GM12864 (cell line): Measurements from ENCODE around the gene MTHFSD.

Experiments used
- DNase-seq: peaks from one replicate; pipeline ENCODE4 v3.0.0-alpha.2; 2011; ENCODE audit warnings: low read depth
- H3K4me3 ChIP-seq: 2 replicates; pipeline ENCODE4 v1.5.1; 2011; ENCODE audit warnings: mild to moderate bottlenecking, low read depth, low read length, control low read depth
- TF ChIP-seq, protein P1 (sequence below): IDR thresholded peaks from 2 replicates; pipeline ENCODE4 v1.5.1; 2011; ENCODE audit warnings: low read depth, mild to moderate bottlenecking, moderate library complexity, low read length, control low read depth, inconsistent platforms; ENCODE audit errors: missing control alignments

Gene MTHFSD

GRCh38 chr16:86577314-86577971, 22.4 kb upstream of the MTHFSD start:
- no peak overlapping the region for H3K4me3 ChIP-seq
- DNase-seq: no peak
- TF ChIP-seq, protein P1, sequence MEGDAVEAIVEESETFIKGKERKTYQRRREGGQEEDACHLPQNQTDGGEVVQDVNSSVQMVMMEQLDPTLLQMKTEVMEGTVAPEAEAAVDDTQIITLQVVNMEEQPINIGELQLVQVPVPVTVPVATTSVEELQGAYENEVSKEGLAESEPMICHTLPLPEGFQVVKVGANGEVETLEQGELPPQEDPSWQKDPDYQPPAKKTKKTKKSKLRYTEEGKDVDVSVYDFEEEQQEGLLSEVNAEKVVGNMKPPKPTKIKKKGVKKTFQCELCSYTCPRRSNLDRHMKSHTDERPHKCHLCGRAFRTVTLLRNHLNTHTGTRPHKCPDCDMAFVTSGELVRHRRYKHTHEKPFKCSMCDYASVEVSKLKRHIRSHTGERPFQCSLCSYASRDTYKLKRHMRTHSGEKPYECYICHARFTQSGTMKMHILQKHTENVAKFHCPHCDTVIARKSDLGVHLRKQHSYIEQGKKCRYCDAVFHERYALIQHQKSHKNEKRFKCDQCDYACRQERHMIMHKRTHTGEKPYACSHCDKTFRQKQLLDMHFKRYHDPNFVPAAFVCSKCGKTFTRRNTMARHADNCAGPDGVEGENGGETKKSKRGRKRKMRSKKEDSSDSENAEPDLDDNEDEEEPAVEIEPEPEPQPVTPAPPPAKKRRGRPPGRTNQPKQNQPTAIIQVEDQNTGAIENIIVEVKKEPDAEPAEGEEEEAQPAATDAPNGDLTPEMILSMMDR: no peak

DNA sequence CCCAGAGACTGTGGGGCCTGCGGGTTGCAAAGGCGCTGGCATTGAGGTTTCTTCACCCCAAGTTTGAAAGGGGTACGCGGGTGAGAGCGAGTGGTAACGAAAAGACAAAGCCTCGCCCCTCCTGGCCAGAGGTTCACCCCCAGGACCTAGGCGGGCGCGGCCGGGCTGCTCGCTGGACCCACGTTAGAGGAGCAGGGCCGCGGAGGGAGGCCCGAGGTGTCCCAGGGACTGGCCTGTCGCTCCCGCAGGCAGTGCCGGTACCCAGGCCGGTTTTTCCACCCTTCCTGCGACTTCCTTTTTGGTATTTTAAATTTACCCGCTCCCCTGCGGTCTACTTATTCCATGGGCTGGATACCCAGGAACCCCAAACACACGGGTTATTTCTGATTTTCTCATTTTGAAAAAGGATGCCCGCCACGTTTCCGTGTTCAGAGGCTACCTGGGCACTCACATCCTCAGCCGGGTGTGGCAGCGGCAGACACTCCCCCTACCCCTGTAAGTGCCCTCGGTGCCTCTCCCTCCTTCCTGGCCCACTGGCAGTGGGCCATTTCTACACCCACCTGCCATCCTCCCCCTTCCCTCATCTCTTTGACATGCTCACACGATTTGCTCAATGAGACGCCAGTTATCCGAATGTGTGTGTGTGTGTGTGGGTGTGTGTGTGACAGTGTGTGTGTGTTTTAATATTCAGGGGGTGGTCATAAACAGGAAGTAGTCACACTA, 21.7 kb upstream of the MTHFSD start:
- TF ChIP-seq, protein P1: no peak
- H3K4me3 ChIP-seq: no peak overlapping the region
- DNase-seq: no peak

DNA sequence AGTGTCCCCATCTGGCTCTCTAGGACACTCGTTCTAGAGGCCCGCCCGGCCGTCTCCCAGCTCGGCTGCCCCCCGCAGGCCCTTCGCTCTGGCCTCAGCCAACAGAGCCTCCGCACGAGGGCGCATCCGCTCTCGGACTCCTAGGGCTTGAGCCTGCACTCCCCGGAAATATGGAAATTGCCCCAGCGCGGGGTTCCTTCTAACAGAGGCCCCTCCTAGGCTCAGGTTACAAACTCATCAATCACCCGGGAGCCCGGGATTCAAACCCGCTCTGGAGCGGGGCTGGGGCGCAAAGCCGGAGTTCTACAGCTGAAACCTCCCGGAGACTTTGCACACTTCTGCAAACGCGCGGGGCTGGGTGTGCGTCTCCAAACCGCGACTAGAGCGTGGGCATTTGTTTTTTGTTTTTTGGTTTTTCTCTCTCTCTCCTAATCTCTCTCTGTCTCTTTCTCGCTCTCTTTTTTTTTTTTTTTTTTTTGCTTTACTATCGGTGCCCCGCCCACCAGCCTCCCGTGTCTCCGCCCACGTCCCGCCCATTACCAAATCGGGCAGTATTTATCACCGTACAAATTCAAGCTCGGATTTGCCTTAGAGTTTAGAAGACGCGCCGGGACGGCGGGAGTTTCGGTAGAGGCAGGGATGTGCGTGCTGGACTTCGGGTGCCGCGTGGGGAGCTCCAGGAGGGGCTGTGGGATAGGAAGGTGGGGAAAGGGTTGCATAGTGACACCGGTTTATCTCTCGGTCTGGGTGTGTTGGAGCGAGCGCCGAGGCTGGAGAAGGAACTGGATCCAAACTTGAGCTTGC, 20.9 kb upstream of the MTHFSD start:
- TF ChIP-seq, protein P1: peak; percentile 31
- peak overlapping the region; percentile 29 for H3K4me3 ChIP-seq
- no peak for DNase-seq

GRCh38 chr16:86575095-86575685, 20.2 kb upstream of the MTHFSD start:
- no peak overlapping the region for H3K4me3 ChIP-seq
- DNase-seq: no peak
- TF ChIP-seq, protein P1: no peak

DNA sequence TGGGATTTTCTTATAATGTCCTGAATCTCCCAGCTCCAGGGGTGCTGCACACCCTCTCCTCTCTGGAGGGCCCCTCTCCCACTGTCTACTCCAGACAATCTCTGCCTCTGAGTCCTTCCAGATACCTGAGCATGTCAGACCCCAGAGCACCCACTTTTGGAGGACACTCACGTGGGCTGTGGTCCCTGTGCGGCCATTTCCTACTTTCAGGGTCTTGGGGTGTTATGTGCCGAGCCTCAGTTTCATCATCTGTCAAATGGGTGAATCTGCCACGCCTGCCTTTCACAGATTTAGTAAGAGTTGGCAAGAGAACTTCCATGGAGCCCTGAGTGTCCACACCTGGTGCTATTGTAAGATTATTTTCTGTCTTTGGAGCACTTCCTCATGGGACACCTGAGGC, 19.6 kb upstream of the MTHFSD start:
- DNase-seq: no peak
- H3K4me3 ChIP-seq: no peak overlapping the region
- TF ChIP-seq, protein P1: no peak

GRCh38 chr16:86573646-86574508, 18.8 kb upstream of the MTHFSD start:
- TF ChIP-seq, protein P1: no peak
- no peak for DNase-seq
- no peak overlapping the region for H3K4me3 ChIP-seq
